Measurements from ENCODE around the gene STARD13.
"Not testable (repeated sequence)": the region's sequence is repeated elsewhere in the genome, so short reads cannot be mapped to it uniquely, and the experiment has no call there.

STARD13 gene

DNA sequence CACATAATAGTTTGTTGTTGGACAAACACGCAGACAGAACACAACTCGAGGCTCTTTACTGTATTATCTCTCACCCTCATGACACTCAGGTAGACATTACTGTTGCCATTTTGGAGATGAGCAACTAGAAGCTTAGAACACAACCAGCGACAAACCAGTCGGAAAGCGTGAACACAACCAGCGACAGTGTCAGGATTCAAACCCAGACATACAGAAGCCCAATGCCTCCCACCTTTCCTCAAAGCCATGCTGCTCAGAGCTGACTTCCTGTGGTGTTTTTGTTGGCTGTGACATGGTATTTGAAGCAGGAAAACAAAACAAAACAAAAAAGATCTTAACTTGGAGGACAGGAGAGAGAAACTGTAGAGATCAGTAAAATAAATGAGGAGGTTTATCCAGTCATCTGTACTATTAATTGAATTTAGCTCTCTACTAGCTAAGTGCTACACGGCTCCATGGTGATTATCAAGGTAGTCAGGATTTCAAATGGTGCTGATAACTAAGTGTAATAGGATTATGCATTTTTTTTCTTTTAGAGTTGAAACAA lies 92.1 kb downstream of the STARD13 start:
- no peak for DNase-seq

DNA sequence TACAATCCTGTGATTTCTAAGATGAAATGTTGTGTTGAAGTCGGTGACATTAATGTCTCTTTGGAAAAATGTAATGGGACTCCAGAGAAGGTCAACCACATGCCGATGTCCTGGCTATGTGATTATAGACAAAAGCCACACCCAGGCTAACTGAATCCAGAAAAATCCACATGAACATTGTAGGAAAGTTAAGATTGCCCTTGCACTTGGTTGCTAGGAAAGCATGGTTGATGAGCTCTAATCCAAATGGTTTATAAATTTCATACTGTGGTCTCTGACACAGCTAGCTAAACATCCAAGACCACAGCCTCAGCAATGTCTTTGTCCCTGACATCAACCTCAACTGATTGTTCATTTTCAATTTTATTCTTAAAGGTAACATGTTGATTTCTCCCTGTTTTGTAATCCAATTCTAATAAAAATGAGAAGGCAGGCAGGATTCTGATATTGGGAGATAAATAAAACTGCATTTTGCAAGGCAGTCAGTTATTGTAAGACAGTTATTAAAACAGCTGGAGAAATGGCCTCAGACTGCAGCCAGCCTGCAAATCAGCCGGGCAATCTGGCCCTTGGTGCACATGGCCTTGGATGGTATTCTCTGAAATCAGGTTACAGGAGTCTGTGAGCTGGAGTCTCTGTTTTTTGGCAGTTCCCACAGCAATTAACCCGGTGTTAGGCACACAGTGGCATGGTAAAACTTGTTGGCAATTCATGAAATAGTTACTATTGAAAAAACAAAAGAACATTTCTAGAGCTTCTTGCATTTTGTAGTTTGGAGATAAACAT lies 93.9 kb downstream of the STARD13 start:
- DNase-seq: no peak

DNA sequence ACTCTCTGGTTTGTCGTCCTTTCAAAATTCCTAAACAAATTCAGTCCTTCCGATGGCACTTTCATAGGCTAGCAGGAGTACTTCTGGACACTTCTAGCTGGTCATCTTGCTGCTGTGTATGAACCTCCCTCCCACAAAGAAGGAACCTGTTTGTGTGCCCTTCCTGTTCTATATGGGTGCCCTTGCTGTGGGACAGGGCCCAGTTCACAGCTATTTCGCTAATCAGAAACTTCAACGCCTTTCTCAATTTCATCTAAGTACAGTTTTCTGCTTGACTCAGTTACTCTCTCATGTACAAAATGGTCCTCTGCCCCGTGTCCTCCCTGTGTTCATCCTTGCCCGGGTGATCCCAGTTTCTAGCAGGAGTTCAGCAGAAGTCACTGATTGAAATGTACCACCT lies 96.1 kb downstream of the STARD13 start:
- no peak for DNase-seq

DNA sequence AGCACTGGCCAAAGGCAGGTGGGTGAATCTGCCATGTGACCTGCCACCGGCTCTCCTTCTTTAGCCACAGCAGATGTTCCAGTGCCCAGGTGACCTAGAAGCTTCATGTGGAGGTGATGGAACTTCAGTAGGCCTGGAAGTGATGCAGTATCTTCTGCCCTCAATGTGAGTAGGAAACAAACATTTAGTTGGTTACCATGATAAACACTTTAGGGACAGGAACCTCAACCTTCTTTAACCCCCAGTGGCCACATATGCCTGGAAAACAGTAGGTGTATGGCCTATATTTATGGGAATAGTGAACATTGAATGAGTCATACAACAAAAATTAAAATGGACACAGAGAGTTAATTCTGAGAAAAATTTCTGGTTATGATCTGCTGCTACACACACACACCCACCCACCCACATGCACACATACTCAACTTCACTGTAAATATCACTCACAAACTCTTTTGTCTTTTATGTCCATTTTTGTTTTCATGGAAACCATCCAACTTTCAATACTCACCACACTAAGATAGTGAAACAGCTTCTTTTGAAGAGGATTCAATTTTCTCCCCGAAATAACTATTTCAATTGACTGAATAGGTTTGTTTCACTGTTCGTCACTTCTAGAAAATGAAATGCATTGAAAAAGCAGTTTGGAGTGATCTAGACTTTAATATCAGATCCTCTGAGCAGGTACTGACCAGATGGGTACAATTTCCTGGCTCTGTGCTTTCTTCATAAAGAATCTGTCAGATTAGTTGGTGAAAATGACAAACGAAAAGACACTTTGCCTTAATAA lies 97.3 kb downstream of the STARD13 start:
- no peak for DNase-seq

DNA sequence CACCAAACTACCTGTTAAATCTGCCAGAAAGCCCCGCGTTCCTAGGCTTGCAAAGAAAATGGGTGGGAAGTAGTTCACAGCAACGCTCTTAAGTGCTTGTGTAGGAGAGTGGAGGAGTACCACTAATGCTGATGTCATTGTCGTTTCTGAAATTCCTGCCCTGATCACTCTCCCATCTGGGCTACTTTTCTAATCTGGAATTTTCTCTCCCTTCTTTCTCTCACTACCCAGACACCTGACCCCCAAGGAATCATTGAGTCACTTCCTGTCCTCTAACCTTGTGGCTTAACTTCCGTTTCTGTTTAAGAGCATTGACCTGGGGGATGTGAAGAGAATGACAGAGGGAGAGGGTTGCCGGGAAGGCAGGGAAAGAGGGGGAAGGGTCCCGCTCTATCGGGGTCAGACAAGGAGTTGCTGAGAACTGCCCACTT lies 98.7 kb downstream of the STARD13 start:
- DNase-seq: no peak

DNA sequence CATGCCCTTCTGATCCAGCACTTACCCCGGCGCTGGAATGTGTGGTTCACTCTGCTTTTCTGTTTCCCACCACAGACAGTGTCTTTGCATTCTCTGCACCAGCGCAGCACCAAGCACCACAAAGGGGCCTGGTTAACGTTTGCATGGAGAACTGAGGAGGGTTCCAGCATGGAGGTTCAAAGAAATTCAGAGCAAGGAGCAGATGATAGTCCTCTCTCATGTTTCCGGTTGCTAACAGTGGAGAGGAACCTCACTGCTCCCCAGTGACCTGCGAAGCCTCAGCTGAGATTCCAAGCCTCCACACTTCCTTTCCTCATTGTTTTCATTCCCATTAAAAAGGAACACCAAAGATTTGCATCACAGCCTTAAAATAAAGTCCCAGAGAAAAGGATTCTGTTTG lies 99.7 kb downstream of the STARD13 start:
- no peak for DNase-seq

DNA sequence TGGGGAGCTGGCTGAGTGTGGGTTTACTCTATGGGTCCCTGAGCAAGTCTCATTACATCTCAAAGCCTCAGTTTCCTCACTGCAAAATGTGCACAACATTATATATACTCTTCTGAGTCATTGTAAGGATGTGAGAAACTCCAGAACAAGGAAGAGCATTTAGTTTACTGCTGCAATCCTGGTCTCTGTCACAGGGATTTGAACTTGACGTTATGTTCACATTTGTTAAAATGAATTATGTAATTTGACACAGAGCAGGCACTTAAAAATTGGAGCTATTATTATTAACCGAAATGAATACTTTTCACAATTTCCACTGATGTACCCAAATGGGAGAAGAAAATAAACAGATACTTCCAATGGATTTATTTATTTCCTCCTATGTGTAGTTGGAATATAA lies 101.0 kb downstream of the STARD13 start:
- DNase-seq: no peak

DNA sequence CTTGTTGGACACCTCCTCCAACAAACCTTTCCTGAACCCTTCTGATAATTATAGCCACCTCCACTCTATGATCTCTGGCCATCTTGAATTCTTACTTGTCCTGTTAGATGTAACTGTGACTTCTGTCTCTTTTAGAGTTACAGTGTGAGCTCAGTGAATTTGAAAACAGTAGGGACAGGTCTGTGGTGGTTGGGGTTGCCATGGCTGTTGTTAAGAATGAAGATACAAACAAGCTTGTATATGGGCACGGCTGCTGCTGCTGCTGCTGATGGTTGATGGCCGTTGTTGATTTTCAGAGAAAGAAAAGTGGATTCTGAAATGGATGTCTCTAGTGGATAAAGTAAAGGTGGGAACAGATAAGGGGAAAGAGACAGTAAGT lies 101.5 kb downstream of the STARD13 start:
- no peak for DNase-seq

DNA sequence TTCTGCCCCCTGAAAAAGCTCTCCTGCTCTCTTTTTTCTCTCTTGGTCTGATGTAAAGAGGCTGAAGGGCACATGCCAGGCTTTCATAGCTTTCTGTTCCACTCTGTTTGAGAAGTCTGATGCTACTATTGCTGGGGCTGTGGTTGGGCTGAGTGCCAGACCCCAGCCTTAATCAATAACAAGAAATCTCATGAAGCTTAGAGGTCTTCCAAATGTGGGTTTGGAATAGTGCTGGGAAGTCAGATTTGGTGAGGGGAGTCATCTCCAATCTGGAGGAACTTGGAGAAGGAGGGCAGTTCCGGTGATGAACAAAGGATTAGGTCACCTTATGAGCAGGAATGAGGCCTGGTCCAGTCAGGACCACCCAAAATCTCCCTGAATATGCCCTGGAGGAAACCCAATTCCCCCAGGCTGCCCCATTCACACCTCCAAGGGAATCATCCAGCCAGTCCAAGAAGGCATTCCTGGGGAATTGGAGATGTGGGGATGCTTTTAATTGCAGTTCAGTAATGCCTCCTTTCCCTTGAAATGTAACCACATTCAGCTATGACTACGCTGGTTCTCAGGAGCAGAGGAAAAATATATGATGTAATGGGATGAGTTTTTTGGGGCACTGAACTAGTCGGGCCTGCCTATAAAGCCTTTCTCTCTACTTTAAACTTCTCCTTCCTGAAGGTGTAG lies 102.0 kb downstream of the STARD13 start:
- DNase-seq: no peak

DNA sequence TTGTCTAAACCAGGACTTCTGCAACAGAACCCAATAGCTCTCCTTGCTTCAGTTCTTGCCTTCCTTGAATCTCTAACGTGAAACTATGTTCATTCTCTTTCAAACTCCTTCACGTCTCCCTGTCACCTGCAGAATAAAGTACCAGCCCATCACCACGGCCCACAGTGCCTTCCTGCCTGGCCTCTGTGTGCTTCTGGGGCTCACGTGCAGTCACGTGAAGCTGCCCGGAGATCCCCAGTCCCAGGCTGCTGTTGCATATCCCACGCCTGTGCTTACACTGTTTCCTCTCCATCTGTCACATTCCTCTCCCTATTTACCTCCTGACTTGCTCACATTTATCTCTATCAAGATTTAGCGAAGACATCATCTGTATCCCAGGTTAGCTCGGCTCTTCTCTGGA lies 102.8 kb downstream of the STARD13 start:
- DNase-seq: no peak

DNA sequence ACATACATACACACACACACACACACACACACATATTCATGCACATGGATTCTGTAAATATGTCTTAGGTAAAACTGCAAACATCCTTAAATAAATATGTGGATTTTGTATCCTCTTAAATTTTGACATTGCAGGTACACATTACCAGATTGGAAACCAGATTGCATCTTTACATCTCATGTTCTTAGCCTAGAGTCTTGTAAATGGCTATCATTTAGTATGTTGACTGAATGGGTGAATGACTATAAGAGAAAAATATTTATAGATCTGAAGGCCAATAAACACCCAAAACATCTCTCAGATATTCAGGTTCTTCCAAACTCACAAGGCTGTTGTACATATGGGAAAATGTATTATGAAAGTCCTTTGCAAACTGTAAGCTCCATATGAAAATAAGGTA lies 104.3 kb downstream of the STARD13 start:
- DNase-seq: no peak

DNA sequence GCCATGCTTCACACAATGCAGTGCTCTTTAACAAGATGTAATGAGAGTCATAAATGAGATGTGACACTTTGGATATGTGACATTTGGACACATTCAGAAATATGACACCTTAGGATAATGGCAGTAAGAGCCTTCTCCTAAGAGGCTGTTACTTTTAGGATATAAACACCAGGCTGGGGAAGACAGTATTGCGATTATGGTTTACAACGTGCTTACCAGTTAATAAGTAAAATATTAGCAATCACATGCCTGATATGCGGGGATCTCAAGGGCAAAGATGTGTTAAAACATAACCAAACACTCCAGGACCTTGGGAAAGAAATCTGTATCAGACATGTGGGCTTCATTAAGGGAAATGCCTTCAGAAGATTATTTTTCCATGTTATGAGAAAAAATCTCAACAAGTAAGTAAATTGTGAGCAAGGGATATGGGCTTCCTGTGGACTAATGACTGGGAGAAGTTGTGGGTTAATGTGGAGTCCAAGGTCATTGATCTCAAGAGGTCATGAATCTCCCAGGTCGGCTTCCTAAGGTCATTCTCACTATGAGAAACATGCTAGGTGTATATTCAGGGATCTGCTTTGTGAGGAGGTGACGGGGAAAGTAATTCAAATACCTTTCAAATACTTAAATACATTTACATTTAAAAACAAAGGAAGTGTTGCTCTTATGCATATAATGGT lies 105.3 kb downstream of the STARD13 start:
- no peak for DNase-seq

DNA sequence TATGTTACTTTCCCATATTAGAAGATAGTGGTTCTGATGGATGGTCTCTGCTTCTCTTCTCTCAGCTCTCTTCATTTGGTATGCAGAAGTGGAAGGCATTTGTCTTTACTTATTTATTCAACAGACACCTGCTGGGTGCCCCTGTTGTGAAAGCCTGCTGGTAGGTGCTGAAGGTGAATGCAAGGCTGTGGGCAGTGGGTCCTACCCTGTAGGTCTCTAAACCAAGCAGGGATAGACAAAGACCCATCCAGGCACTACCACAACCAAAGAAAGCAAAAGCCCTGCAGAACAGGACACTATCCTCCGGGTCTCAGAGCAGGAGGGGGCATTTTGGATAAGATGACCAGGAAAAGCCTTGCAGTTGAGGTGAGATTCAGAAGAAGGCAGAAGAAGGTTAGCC lies 106.1 kb downstream of the STARD13 start:
- DNase-seq: no peak

DNA sequence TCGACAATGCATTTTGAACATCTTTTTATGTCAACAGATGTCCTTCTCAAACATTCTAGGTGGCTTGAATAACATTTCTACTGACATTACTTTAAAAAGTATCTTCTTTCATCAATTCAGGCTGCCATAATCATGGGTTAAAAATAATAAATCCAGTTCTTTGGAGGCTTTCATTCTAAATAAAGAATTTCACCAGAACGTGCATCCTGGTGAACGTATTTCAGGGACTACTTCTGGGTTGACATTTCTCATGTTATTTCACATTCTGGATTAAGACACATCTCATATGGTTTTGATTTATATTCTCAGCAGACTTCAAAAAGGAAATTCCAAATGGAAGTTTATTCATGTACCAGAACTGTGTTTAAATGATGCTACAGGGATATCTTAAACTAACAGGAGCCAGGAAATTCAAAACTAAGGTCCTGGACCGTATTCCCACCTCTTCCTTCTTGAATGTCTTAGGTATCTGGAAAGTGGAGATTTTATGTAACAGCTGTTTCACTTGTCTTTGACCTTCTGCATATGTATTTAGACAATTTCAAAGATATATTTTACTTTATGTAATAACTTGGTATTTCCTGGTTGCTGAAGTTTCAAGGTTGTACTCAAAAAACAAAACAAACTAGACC lies 107.2 kb downstream of the STARD13 start:
- no peak for DNase-seq

DNA sequence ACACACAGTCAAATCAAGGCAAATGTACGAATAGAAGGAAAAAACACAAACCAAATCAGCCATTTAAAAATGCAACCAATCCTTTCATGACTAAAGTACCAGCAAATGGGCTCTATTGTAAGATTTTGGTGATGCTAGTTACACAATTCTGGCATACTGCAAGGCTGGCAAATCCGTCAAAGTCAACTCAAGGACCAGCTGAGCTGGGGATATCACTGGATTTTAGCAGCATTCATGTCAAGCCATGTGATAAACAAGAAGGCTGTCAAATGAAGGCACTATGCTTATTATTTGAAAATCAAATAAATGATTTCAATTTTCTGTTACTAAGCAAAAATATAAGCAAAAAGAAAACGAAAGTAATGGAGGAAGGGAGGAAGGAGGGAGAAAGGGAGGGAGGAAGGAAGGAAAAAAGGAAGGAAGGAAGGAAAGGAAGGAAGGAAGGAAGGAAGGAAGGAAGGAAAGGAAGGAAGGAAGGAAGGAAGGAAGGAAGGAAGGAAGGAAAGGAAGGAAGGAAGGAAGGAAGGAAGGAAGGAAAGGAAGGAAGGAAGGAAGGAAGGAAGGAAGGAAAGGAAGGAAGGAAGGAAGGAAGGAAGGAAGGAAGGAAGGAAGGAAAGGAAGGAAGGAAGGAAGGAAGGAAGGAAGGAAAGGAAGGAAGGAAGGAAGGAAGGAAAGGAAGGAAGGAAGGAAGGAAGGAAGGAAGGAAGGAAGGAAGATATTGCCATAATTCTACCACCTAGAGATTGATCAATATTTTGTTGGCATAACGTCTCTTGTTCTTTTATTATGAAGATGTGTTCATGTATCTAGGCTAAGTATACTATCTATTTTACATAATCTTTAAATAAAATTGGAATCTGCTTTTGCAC lies 108.0 kb downstream of the STARD13 start:
- DNase-seq: not testable (repeated sequence)

DNA sequence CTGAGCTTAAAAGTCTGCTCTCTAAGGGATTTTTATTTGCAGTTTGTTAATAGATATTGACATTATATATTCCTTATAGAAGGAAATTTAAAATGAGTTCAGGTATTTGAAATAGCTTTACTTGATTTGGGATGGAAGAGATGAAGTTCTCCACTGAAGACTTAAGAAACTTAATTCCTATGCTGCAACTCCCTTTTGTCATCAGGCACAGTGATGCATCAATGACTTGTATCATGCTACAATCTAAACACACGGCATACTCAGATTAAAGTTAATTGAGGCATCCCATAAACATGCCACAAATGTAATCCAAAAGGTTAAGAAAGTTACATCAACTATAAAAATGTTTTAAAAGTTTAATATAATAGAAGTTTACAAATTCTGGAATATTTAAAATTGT lies 109.0 kb downstream of the STARD13 start:
- DNase-seq: no peak

DNA sequence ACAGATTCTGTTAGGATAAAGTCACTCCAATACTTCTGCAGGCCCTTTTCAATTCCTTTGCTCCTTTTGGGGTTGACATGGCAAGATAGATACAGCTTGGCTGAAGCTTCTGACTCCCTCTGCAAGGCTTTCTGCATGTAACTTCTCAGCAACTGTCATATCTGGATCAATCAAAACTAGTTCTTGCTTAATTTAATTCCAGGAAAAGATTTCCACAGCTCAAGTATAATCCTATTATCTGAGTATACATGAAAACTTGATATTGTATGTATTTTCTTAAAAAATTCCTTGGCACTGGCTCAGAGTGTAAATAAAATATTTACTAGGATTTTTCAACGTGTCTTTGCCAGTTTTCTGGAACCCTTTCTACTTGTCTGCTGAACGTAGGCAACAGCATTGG lies 109.6 kb downstream of the STARD13 start:
- DNase-seq: no peak

DNA sequence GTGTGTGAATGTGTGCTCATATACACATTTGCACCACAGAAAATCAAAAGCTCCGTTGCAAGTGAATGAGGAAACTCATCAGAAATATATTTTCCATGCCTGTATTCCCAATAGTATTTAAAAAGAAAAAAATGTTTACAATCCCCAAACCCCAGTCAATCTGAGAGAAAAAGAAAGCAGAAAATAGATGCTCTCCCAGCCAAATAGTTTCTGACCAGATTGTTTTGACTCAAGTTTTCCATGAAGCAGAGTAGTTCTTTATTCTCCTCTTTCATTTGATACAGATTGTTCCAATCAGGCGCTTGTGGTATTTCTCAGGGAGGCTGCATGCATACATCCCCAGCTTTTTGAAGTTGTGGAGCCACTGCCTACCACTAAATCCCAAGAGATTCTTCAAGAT lies 110.6 kb downstream of the STARD13 start:
- DNase-seq: no peak

DNA sequence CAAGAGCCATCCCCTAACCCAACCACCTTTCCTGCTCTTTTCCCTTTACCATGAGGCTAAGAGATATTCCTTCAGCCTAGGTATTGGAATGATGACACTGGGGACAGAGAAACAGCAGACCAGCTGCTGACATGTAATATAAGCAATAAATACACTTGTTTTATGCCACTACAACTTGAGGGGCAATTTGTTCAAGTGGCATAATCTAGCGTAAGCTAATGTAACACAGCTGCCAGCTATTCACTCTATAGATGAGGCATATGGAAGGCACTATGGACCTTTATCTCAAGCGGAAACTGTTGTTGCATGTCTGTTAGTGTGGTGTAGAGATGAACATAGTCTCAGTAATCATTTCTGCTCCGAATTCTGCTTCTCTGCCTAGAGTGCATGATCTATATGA lies 111.1 kb downstream of the STARD13 start:
- no peak for DNase-seq

DNA sequence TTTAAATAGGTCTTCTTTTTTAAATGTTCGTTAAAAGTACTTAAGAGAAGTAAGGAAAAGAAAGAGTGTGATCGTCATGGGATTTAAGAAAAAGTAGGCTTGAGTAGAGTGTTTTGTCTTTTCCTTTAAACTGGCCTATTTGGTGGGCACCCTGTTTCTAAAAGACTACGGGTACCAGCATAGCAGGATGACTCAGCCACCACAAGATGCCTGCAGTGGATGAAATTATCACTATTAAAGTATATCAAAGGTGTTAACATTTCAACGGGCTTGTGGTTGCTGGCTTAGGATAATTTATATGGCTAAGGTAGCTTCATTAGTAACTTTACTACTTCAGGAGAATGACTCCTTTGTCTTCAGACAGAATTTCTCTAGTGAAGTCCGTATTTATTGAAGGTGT lies 112.6 kb downstream of the STARD13 start:
- DNase-seq: no peak

DNA sequence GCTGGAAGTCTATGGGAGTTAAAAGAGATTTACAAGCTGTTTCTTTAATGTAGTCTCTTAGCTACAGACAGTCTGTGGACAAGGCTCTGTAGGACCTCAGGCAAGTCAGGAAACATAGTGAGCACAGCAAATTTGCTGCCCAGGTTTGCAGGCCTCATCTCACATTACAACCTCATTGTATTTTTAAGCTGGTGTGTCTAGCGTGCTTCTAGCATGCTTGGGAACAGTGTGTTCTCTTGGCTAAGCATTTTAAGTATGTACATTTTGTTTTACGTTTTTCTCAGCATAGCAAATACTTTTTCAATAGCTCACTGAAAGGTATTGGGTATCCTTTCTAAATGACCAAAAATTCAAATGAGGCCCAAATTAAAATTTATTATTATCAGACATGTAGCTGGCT lies 113.2 kb downstream of the STARD13 start:
- DNase-seq: no peak
